Keratinocyte (primary cell): ENCODE data around the gene SSUH2. TPM values are rescaled to one million over a fixed set of nuclear protein-coding genes. Genes with fewer than 3 reads are reported as not detected.

ENCODE experiments used
- DNase-seq: peaks from one replicate; pipeline ENCODE4 v3.0.0-alpha.2; 2011; ENCODE audit warnings: low read depth, missing footprints, low spot score
- FAIRE-seq: peaks from 2 replicates; lab custom pipeline; 2011; peaks lifted over from hg19 to GRCh38; lab: Jason Lieb, UNC
- H2AFZ ChIP-seq: 2 replicates; pipeline ENCODE4 v1.6.0; 2012; ENCODE audit warnings: low read length, control low read depth, inconsistent platforms; ENCODE audit not compliant: control insufficient read depth
- H3K27ac ChIP-seq: 2 replicates; pipeline ENCODE4 v1.5.1; 2011; ENCODE audit warnings: low read length; ENCODE audit not compliant: control insufficient read depth, insufficient read depth
- H3K27me3 ChIP-seq: 3 replicates; pipeline ENCODE4 v1.6.0; 2011; ENCODE audit warnings: low read length; ENCODE audit not compliant: control insufficient read depth, insufficient read depth; ENCODE audit errors: extremely low read depth
- H3K36me3 ChIP-seq, 2 experiments: 2 replicates in 1 of 2; 3 replicates in 1 of 2; pipeline ENCODE4 v1.5.1; 2011; ENCODE audit warnings: low read length in 2 of 2, mild to moderate bottlenecking in 1 of 2; ENCODE audit not compliant: control insufficient read depth in 2 of 2, insufficient read depth in 2 of 2; ENCODE audit errors: extremely low read depth in 1 of 2
- H3K4me1 ChIP-seq: 3 replicates; pipeline ENCODE4 v1.5.1; 2011; ENCODE audit warnings: low read length; ENCODE audit not compliant: control insufficient read depth, insufficient read depth; ENCODE audit errors: extremely low read depth
- H3K4me2 ChIP-seq: 3 replicates; pipeline ENCODE4 v1.6.0; 2011; ENCODE audit warnings: low read depth, low read length; ENCODE audit not compliant: control insufficient read depth, insufficient read depth; ENCODE audit errors: extremely low read depth
- H3K4me3 ChIP-seq, 3 experiments: fragments of 200-600 bp in 1 of 3; sonication (generic) in 1 of 3; 2 replicates in 2 of 3; 3 replicates in 1 of 3; pipeline ENCODE4 v1.5.1; 2011 to 2016; ENCODE audit warnings: low read length in 3 of 3, mild to moderate bottlenecking in 3 of 3, control low read depth in 2 of 3, inconsistent platforms in 1 of 3, low read depth in 1 of 3, mixed read lengths in 1 of 3, mixed run types in 1 of 3, moderate library complexity in 1 of 3; ENCODE audit not compliant: control insufficient read depth in 2 of 3, insufficient read depth in 2 of 3; ENCODE audit errors: extremely low read depth in 1 of 3
- H3K79me2 ChIP-seq: 2 replicates; pipeline ENCODE4 v1.6.0; 2012; ENCODE audit warnings: low read length; ENCODE audit not compliant: control insufficient read depth, insufficient read depth
- H3K9ac ChIP-seq: 3 replicates; pipeline ENCODE4 v1.6.0; 2011; ENCODE audit warnings: low read length; ENCODE audit not compliant: control insufficient read depth, insufficient read depth; ENCODE audit errors: extremely low read depth
- H3K9me1 ChIP-seq: 3 replicates; pipeline ENCODE4 v1.6.0; 2011; ENCODE audit warnings: low read length; ENCODE audit not compliant: control insufficient read depth, insufficient read depth; ENCODE audit errors: extremely low read depth
- H3K9me3 ChIP-seq: 2 replicates; pipeline ENCODE4 v1.5.1; 2012; ENCODE audit warnings: low read depth, low read length; ENCODE audit not compliant: control insufficient read depth
- H4K20me1 ChIP-seq: 3 replicates; pipeline ENCODE4 v1.6.0; 2011; ENCODE audit warnings: low read length; ENCODE audit not compliant: control insufficient read depth, insufficient read depth; ENCODE audit errors: extremely low read depth
- CTCF ChIP-seq, 3 experiments: IDR thresholded peaks in 1 of 3; conservative IDR thresholded peaks in 1 of 3; optimal IDR thresholded peaks in 1 of 3; 2 replicates in 2 of 3; 3 replicates in 1 of 3; pipeline versions ENCODE3 to v1.5.1; 2011; ENCODE audit warnings: low read length in 3 of 3, mild to moderate bottlenecking in 3 of 3, moderate library complexity in 2 of 3, control low read depth in 1 of 3, inconsistent platforms in 1 of 3; ENCODE audit not compliant: insufficient read depth in 2 of 3; ENCODE audit errors: extremely low read depth in 1 of 3
- EZH2 ChIP-seq: IDR thresholded peaks from one replicate; pipeline ENCODE4 v1.6.1; 2012; ENCODE audit warnings: inconsistent platforms, mild to moderate bottlenecking, low read length, moderate library complexity
- dilution Hi-C: fragments of 300-500 bp; cut with MboI; formaldehyde crosslinking; loops from one replicate; pipeline ENCODE4 v1.7.0; 2020; ENCODE audit warnings: low sequenced_read_pairs; ENCODE audit not compliant: extremely low pct_ligation_motif_present
- polyA plus RNA-seq, 5 experiments: library from polyadenylated mRNA; depleted of rRNA in 3 of 5; stranded (reverse) in 3 of 5; stranded (forward) in 1 of 5; unstranded in 1 of 5; fragments of >200 nt; gene quantifications; 1 replicate in 1 of 5; 2 replicates in 3 of 5; 3 replicates in 1 of 5; pipeline versions ENCODE4 v1.2.1 to v1.2.3, GENCODE V29; 2011 to 2012; ENCODE audit warnings: missing spikeins in 2 of 5, low read depth in 1 of 5, low replicate concordance in 1 of 5

Gene SSUH2
- polyA plus RNA-seq, 1 donor (not counting 4 experiments of a cell fraction or from before 2014, with no cell fraction given): 0.09 TPM

GRCh38 chr3:8618950-8619349 is 25.6 kb downstream of the SSUH2 start:
- Histone ChIP-seq H3K27ac (no peak overlapping the region), H3K4me3 (no peak overlapping the region), H4K20me1 (no peaks in the 10 kb centered on the region), H3K36me3 (no peaks in the 10 kb centered on the region), H3K4me2 (no peak overlapping the region), H3K79me2 (no peaks in the 10 kb centered on the region), H3K27me3 (peaks cover under 1% of the 10 kb centered on the region), H3K9me3 (no peaks in the 10 kb centered on the region), H2AFZ (no peak overlapping the region), H3K4me1 (peaks cover 5% of the 10 kb centered on the region), H3K9me1 (no peaks in the 10 kb centered on the region), H3K9ac (no peak overlapping the region)
- TF ChIP-seq EZH2 (no peak), CTCF (optimal IDR thresholded peaks at IDR 0.05 in 1 of 3, IDR thresholded peaks at IDR 0.05 in 1 of 3, conservative IDR thresholded peaks at IDR 0.05 in 1 of 3; ENCODE audit: extremely low read depth in 1 of 3, insufficient read depth in 2 of 3, low read length in 3 of 3) (no peak)
- FAIRE-seq (no peak), DNase-seq (no peak)
- dilution Hi-C loops: no loop called here

DNA sequence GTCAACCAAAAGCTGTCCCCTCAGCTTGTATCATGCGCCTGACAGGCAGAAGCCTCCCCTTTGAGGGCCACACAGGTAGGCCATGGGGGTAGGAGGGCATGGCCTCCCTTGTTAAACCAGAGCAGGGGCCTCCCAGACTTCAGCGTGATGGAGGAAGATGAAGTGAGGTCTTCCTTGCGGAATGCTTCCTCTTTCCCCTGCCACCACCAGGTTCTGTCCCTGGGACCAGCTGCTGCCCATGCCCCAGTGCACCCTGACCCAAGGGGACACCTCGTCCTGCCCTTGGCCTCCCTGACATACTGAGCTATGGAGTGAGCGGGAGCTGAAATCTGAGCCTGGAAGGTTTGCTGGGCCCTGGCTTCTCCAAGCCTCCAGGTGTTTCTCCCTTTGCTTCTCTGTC is 26.7 kb downstream of the SSUH2 start:
- peaks cover under 1% of the 10 kb centered on the region for H3K4me1 ChIP-seq
- FAIRE-seq: no peak
- no peaks in the 10 kb centered on the region for H3K9me3 ChIP-seq
- H3K36me3 ChIP-seq: no peaks in the 10 kb centered on the region
- H2AFZ ChIP-seq: no peak overlapping the region
- no peaks in the 10 kb centered on the region for H4K20me1 ChIP-seq
- H3K4me2 ChIP-seq: no peak overlapping the region
- H3K9ac ChIP-seq: no peak overlapping the region
- H3K4me3 ChIP-seq: no peak overlapping the region
- no peak for TF ChIP-seq EZH2
- TF ChIP-seq CTCF (optimal IDR thresholded peaks at IDR 0.05 in 1 of 3, IDR thresholded peaks at IDR 0.05 in 1 of 3, conservative IDR thresholded peaks at IDR 0.05 in 1 of 3; ENCODE audit: extremely low read depth in 1 of 3, insufficient read depth in 2 of 3, low read length in 3 of 3): no peak
- H3K27me3 ChIP-seq: no peaks in the 10 kb centered on the region
- H3K27ac ChIP-seq: no peak overlapping the region
- H3K79me2 ChIP-seq: no peaks in the 10 kb centered on the region
- no peak for DNase-seq
- H3K9me1 ChIP-seq: no peaks in the 10 kb centered on the region
- dilution Hi-C loops: no loop called here
